ENCODE results near the gene TM4SF4.

TM4SF4 gene

GRCh38 chr3:149487598-149488197 lies 13.2 kb downstream of the TM4SF4 start:
- DNase-seq (ENCODE audit: low read depth) = no peak
- no peak overlapping the region for H3K4me3 ChIP-seq (ENCODE audit: low read depth, low read length)
- TF ChIP-seq, protein P1, sequence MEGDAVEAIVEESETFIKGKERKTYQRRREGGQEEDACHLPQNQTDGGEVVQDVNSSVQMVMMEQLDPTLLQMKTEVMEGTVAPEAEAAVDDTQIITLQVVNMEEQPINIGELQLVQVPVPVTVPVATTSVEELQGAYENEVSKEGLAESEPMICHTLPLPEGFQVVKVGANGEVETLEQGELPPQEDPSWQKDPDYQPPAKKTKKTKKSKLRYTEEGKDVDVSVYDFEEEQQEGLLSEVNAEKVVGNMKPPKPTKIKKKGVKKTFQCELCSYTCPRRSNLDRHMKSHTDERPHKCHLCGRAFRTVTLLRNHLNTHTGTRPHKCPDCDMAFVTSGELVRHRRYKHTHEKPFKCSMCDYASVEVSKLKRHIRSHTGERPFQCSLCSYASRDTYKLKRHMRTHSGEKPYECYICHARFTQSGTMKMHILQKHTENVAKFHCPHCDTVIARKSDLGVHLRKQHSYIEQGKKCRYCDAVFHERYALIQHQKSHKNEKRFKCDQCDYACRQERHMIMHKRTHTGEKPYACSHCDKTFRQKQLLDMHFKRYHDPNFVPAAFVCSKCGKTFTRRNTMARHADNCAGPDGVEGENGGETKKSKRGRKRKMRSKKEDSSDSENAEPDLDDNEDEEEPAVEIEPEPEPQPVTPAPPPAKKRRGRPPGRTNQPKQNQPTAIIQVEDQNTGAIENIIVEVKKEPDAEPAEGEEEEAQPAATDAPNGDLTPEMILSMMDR (IDR thresholded peaks at IDR 0.05; ENCODE audit: low read depth, low read length, missing control alignments) = peak; percentile 43
- in situ Hi-C loops (cut with HindIII; ENCODE audit: low sequenced_read_pairs) = no loop called here

DNA sequence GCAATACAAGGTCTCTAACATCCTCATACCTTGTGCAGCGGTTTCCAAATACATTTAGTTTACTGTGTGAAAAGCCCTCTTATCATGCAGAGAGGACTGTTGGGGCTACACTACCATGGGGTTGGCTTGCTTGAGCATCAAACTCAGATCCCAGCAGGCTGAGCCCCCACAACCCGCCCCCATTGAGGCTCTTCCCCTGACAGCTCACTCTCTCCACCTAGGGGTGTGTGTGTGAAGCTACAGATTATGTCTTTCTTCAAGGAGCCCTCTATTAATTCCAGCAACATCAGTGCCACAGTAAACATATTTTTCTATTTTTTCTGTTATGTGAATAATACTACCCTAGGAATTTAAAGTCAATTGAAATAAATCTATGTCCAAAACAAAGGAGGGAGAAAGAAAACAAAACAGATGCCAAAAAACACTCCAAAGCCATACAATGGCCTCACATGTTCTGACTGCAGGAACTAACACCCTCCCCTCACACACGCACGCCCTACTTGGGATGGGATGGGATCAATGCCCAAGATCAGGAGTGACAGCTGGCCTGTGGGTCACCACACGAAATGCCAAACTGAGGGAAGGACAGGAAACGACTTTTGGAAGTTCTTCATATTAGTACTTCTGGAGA lies 14.7 kb downstream of the TM4SF4 start:
- TF ChIP-seq, protein P1 (IDR thresholded peaks at IDR 0.05; ENCODE audit: low read depth, low read length, missing control alignments) = peak; percentile 70

DNA sequence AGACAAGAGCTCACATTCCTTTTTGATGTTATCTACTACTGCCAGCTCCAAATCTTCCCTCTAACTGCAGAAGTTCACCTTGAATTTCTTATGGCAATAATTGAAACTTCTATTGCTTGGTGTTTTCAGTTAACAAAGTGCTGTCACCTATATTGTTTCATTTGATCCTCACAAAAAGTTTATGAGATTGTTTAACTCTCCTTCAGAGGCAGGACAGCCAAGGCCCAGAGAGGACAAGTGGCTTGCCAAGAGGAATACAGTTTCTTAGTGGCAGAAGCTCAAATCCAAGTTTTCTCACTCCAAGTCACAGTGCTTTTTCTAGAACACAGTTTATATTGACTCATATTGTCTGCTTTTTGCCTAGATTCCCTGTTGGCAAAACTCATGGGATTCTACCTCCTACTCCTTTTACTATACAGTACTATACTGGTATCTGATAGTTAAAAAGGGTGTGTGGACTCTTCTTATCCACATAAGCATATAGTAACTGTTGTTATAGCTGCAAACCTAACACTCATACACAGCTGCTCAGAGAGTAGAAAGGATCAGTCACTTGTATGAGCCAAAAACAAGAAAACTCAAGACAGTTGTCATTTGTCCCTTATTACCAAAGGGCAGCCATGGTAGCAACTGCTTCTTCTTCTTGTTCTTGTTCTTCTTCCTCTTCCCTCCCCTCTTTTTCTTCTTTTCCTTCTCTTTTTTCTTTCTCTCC lies 15.9 kb downstream of the TM4SF4 start:
- no peak overlapping the region for H3K4me3 ChIP-seq (ENCODE audit: low read depth, low read length)
- no peak for DNase-seq (ENCODE audit: low read depth)
- TF ChIP-seq, protein P1 (IDR thresholded peaks at IDR 0.05; ENCODE audit: low read depth, low read length, missing control alignments) = no peak
- in situ Hi-C loops (cut with HindIII; ENCODE audit: low sequenced_read_pairs) = no loop called here

More for the DNA sequence above, 14.7 kb downstream of the TM4SF4 start:
- no peak overlapping the region for H3K4me3 ChIP-seq (ENCODE audit: low read depth, low read length)
- in situ Hi-C loops (cut with HindIII; ENCODE audit: low sequenced_read_pairs) = no loop called here
- DNase-seq (ENCODE audit: low read depth) = no peak

GRCh38 chr3:149493315-149494021 lies 19.0 kb downstream of the TM4SF4 start:
- H3K4me3 ChIP-seq (ENCODE audit: low read depth, low read length) = no peak overlapping the region
- DNase-seq (ENCODE audit: low read depth) = no peak
- TF ChIP-seq, protein P1 (IDR thresholded peaks at IDR 0.05; ENCODE audit: low read depth, low read length, missing control alignments) = no peak
- in situ Hi-C loops (cut with HindIII; ENCODE audit: low sequenced_read_pairs) = no loop called here

DNA sequence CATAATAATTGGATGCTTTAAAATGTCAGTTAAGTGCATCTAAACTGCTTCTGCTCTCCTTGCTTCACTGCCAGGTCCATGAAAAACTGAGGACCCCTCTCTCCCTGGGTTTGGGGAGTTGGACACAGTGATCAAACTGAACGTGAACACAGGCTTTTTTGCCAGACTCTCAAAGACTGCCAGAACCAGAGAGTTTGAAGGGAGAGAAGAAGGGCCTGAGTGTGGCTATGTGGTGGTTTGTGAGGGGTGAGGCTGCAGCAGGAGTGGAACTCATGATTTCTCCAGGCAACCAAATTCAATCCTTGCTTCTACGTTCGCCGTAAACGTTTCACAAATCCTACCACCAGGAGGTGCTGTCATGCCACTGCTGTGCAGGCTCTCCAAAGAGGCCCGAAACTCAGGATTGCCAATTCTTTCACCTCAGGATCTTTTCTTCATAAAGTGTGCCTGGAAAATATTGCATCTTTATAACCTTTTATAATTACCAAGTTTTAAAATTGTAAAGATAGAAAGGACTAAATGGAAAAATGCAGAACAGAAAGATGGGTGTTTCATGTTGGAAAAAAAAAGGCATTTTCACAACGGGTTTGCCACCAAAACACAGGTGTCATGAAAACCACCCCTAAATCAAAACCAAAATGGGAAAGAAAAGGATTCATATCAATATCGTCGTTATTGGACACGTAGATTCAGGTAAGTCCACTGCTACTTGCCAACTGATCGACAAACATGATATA lies 19.7 kb downstream of the TM4SF4 start:
- DNase-seq (ENCODE audit: low read depth) = peak; percentile 63
- H3K4me3 ChIP-seq (ENCODE audit: low read depth, low read length) = no peak overlapping the region
- TF ChIP-seq, protein P1 (IDR thresholded peaks at IDR 0.05; ENCODE audit: low read depth, low read length, missing control alignments) = peak; percentile 95
- in situ Hi-C loops (cut with HindIII; ENCODE audit: low sequenced_read_pairs) = no loop called here

Data from astrocyte of the cerebellum (primary cell).